Lung microvascular endothelial cell (primary cell): ENCODE results near the gene ZNF600. TPM values are rescaled to one million over a fixed set of nuclear protein-coding genes. Genes with fewer than 3 reads are reported as not detected.
A peak's percentile ranks its signal among the peaks of the same experiment; 100 is the strongest.
"Not testable (repeated sequence)": the region's sequence is repeated elsewhere in the genome, so short reads cannot be mapped to it uniquely, and the experiment has no call there.

ENCODE experiments used
- DNase-seq, 2 donors: peaks; one replicate each; pipeline versions ENCODE4 v3.0.0 to v3.0.0-alpha.2; 2010; ENCODE audit warnings: low read depth in 2 of 2
- total RNA-seq: library from RNA; depleted of rRNA; stranded (reverse); fragments of >200 nt; gene quantifications from 2 replicates; pipeline ENCODE4 v1.2.1, GENCODE V29; 2014

The ZNF600 gene
- total RNA-seq, 1 donor from 2014 or later: 3.0 TPM

- DNase-seq: no peak
Observed at GRCh38 chr19:52741951-52742485, 44.6 kb downstream of the ZNF600 start.

DNA sequence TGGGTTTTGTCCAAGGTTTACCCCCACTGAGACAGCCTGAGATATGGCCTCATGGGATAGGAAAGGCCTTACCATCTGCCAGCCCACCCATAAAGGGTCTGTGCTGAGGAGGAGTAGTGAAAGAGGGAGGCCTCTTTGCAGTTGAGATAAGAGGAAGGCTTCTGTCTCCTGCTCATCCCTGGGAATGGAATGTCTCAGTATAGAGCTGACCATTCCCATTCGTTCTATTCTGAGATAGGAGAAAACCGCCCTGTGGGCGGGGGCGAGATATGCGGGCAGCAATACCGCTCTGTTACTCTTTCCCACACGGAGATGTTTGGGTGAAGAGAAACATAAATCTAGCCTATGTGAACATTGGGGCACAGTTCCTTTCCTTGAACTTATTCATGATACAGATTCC, 45.2 kb downstream of the ZNF600 start:
- DNase-seq: not testable (repeated sequence)

GRCh38 chr19:52739576-52739975, 47.0 kb downstream of the ZNF600 start:
- DNase-seq: no peak

- peak; percentile 6 to 88 for DNase-seq
Observed at GRCh38 chr19:52735734-52736133, 50.9 kb downstream of the ZNF600 start.

GRCh38 chr19:52734893-52735661, 51.5 kb downstream of the ZNF600 start, which contains the start of gene ZNF611:
TSS of gene ZNF611 (minus strand) at chr19:52735044. CDS start at chr19:52715894, 19,150 bp downstream.
- DNase-seq: peak; percentile 98

GRCh38 chr19:52734331-52734892, 52.2 kb downstream of the ZNF600 start:
- DNase-seq: peak; percentile 18 to 36

DNA sequence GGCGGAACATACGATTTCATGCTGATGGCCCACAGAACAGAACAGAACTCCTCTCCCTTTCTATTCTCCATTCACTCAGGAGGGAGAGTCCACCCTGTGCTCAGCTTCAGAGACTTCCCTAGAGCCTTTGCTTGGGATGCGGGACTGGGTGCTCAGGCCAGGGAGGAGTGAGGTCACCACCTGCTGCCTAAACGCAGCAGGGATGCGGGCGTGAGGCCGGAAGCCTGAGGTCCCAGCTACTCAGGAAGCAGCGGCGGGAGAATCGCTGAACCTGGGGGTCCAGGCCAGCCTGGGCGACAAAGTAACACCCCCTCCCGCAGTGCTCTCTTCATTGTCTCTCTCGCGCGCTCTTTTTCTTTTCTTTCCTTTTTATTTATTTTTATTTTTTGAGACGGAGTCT, 60.5 kb downstream of the ZNF600 start:
- not testable (repeated sequence) for DNase-seq

GRCh38 chr19:52725528-52725961, 61.0 kb downstream of the ZNF600 start:
- DNase-seq: no peak

DNA sequence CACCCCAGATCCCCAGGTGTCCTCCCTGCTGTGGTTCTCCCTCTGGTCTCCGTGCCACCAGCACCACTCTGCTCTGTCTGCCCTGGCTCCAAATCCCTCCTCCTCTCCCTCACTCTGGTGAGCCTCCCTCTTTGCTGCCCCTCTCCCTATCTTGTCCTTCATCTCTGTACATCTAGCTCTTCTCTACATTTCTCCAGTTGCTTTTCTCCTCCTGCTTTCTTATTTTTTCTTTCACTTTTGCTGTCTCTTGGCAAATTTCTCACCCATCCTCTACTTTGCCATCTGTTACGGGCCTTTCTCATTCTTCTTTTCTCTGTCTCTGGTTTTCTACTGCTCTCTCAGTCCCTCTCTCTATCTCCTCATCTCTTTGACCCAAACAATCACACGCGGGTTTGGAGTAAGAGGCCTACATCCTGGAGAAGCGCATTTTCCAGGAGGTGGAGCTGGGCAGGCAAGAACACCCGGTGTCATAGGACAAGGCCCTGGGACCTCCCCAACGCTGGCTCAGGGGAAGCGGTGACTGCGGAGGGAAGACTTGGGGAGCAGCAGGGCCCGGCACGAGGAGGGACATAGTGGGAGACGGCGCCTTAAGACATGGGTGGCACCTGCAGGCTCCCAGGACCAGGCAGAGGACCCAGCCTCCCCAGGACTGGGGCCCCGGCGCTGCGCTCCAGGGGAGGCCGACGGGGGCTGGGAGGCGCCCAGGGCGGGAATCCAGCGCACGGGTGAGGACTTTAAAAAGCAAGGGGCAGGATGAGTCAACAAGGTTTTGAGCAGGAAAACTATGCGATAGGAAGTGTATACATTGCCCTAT, 61.7 kb downstream of the ZNF600 start:
- no peak for DNase-seq

GRCh38 chr19:52723907-52724598, 62.5 kb downstream of the ZNF600 start:
- DNase-seq: not testable (repeated sequence)

GRCh38 chr19:52722062-52723003, 64.3 kb downstream of the ZNF600 start:
- DNase-seq: peak in 1 of 2 donors; percentile 87

GRCh38 chr19:52720541-52720940, 66.0 kb downstream of the ZNF600 start:
- DNase-seq: not testable (repeated sequence)

DNA sequence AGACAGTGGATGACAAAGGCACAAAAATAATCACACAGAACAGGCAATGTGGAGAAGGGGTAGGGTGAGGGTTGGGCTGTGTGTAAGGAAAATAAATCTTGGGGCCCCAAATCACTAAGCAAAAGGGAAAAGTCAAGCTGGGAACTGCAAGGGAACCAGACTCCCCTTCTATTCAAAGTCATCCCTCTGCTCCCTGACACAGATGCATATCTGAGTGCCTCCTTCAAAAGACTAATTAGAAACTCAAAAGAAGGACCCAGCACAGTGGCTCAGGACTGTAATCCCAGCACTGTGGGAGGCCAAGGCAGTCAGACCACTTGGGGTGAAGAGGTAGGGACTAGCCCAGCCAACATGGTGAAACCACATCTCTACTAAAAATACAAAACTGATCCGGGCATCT, 70.1 kb downstream of the ZNF600 start:
- DNase-seq: no peak

DNA sequence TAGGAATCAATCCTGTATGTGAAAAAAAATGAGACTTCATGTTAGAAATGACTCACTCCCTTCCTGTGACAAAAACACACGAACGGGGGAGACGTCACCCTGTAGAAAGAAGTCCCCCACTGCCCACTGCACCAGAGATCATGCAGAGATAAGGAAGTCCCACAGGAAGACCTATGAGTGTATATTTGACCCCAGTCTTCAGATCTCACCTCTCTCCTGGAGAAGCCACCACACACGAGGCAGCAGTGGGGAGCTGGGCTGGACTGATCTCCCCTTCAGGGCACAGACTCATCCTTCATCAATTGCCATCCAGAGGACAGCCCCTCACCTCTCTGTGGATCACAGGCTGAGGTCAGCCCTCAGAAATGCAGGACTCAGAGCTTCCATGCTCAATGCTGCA, 70.7 kb downstream of the ZNF600 start:
- DNase-seq: peak; percentile 25 to 87

- DNase-seq: not testable (repeated sequence)
Observed at GRCh38 chr19:52715330-52715729, 71.3 kb downstream of the ZNF600 start.

Other genes starting within 250 kb of the ZNF600 start
- gene ZNF701, start 216.5 kb downstream of the ZNF600 start, total RNA-seq: 8.9 and 14.1 TPM in 2 replicates
- 19.4 and 30.6 TPM in 2 replicates for gene ZNF83, start 148.4 kb downstream of the ZNF600 start, total RNA-seq
- 8.5 and 8.7 TPM in 2 replicates for gene ZNF611, start 51.7 kb downstream of the ZNF600 start, total RNA-seq
- gene ZNF28, start 34.8 kb upstream of the ZNF600 start, total RNA-seq: 10.0 and 20.2 TPM in 2 replicates
- gene ZNF468, start 70.8 kb upstream of the ZNF600 start, total RNA-seq: 13.3 and 17.5 TPM in 2 replicates
- 5.0 and 8.5 TPM in 2 replicates for gene ZNF320, start 110.8 kb upstream of the ZNF600 start, total RNA-seq
- 4.1 and 5.2 TPM in 2 replicates for gene ZNF888, start 136.6 kb upstream of the ZNF600 start, total RNA-seq
- gene ZNF816, start 176.1 kb upstream of the ZNF600 start, total RNA-seq: 4.6 and 6.5 TPM in 2 replicates
- not detected in 2 replicates for gene ERVV-1, start 227.1 kb upstream of the ZNF600 start, total RNA-seq